WI38 (cell line): ENCODE results near the gene LITAF.
"Not testable (repeated sequence)": the region's sequence is repeated elsewhere in the genome, so short reads cannot be mapped to it uniquely, and the experiment has no call there.

Experiments used
- H3K4me3 ChIP-seq: 2 replicates; pipeline ENCODE4 v1.5.1; 2011; ENCODE audit warnings: low read depth, mild to moderate bottlenecking, control low read depth, low read length
- CTCF ChIP-seq: IDR thresholded peaks from 2 replicates; pipeline ENCODE4 v1.5.1; 2012; ENCODE audit warnings: low read depth, mild to moderate bottlenecking, control low read depth, low read length

The LITAF gene

GRCh38 chr16:11562411-11562810 lies 24.3 kb downstream of the LITAF start:
- H3K4me3 ChIP-seq = no peak overlapping the region
- TF ChIP-seq CTCF = no peak

DNA sequence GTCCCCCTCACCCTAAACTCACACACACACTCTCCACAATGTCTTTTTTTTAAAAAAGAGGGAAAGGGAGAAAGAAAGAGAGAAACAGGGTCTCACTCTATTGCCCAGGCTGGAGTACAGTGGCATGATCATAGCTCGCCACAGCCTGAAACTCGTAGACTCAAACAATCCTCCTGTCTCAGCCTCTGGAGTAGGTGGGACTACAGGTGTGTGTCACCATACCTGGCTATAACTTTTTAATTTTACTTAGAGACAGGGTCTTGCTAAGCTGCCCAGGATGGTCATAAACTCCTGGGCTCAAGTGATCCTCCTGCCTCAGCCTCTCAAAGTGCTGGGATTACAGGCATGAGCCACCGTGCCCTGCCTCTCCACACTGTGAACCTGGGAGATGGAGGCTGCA lies 24.9 kb downstream of the LITAF start:
- no peak for TF ChIP-seq CTCF
- no peak overlapping the region for H3K4me3 ChIP-seq

DNA sequence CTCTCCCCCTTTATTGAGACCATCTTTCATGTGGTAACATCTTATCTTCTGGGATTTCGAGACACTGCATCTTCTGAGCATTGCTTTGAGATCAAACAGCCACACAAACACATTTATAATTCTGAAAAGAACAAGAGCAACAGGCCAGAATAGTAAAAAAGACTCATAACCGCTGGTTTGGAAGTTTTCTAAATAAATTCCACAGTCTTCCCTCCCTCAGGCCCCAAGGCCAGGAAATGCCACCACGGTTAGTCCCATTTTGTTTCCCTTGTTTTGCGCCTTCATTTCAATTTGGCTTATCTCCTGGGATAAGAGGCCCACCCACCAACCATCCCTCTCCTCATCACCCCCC lies 25.3 kb downstream of the LITAF start:
- no peak overlapping the region for H3K4me3 ChIP-seq
- no peak for TF ChIP-seq CTCF

GRCh38 chr16:11560701-11561453 lies 25.8 kb downstream of the LITAF start:
- TF ChIP-seq CTCF = no peak

DNA sequence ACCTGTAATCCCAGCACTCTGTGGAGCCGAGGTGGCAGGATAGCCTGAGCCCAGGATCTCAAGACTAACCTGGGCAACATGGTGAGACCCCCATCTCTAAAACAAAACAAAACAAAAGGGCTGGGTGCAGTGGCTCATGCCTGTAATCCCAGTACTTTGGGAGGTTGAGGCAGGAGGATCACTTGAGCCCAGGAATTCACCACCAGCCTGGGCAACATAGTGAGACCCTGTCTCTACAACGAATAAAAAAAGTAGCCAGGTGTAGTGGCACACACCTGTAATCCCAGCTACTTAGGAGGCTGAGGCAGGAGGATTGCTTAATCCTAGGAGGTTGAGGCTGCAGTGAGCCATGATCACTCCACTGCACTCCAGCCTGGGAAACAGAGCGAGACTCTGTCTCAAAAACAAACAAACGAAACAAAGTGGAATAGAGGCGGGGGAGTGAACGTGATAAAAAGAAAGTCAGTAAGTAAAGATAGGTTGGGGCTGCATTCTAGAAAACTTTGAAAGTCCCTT lies 28.4 kb downstream of the LITAF start:
- not testable (repeated sequence) for H3K4me3 ChIP-seq

More at GRCh38 chr16:11560701-11561453, 25.8 kb downstream of the LITAF start:
- H3K4me3 ChIP-seq = no peak overlapping the region

DNA sequence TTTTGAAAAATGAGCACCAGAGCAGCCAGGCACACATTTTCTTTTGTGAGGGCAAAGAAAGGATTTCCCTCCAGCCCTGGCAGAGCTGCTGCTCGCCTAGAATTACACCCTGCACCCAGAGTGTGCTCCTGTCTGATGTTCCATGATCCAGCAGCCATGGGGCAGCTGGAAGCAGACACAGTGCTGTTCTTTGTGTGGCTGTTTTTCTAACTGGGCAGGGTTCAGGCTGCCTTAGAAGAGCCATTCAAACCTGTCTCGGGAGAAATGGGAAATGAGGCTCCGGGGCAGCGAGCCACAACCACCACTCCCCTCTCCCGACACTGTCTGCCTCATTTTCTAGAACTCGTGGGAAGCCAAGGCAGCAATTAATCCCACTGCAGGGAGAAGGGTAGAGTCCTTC lies 28.9 kb downstream of the LITAF start:
- no peak for TF ChIP-seq CTCF
- H3K4me3 ChIP-seq = no peak overlapping the region

- TF ChIP-seq CTCF = no peak
- no peak overlapping the region for H3K4me3 ChIP-seq
Measured at GRCh38 chr16:11556945-11557720, 29.6 kb downstream of the LITAF start.
